HG03469 (cell line): ENCODE results near the gene NPY4R.
"Not testable (repeated sequence)": the region's sequence is repeated elsewhere in the genome, so short reads cannot be mapped to it uniquely, and the experiment has no call there.

Experiments
- ATAC-seq: cut with Tn5 transposase; IDR thresholded peaks from one replicate; pipeline ENCODE4 v1.9.1; 2021; ENCODE audit warnings: mild to moderate bottlenecking, moderate library complexity, moderate number of reproducible peaks; ENCODE audit not compliant: unreplicated experiment

The NPY4R gene

DNA sequence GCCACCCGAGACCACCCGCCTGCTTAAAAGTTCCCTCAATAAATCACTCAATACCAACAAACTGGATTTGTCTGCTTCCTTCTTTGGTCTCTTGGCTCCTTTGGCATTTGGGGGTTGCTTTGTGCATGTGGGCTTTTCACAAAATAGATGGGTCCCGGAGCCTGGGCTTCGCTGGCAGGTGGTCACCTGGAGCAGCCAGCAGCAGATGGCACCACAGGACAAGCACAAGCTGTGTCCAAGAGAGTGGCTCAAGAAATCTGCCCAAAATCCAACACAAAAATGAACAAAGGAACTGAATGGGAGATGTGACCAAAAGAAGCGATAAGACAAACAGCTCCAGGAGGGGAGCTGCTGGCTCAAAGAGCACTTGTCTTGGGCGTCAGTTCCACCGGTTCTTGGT lies 6.2 kb downstream of the NPY4R start:
- not testable (repeated sequence) for ATAC-seq

- ATAC-seq: not testable (repeated sequence)
Observed at GRCh38 chr10:46457071-46457470, 8.7 kb downstream of the NPY4R start.

GRCh38 chr10:46455992-46456391 lies 9.8 kb downstream of the NPY4R start:
- not testable (repeated sequence) for ATAC-seq

- not testable (repeated sequence) for ATAC-seq
Observed at GRCh38 chr10:46451365-46451764, 14.4 kb downstream of the NPY4R start.

GRCh38 chr10:46450829-46451228 lies 14.9 kb downstream of the NPY4R start:
- not testable (repeated sequence) for ATAC-seq

DNA sequence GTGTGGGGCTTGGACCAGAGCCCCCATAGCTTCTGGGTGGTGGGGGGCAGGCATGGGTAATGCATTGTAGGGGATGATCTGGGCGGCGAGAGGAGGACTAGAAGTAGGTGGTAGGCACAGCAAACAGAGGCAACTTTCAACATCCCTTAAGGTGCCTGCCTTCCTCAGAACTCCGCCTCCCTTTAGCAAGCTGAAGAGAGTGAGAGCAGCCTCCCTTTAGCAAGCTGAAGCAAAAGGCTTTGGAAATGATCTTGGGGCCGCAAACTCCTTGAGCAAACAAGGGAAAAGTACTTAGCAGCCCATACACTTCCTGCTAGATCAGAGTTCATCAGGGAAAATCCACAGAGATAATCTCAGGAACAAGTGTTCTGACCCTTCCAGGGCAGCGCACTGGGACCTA lies 18.3 kb downstream of the NPY4R start:
- ATAC-seq: not testable (repeated sequence)

- ATAC-seq: not testable (repeated sequence)
Observed at GRCh38 chr10:46445389-46446122, 20.2 kb downstream of the NPY4R start.

DNA sequence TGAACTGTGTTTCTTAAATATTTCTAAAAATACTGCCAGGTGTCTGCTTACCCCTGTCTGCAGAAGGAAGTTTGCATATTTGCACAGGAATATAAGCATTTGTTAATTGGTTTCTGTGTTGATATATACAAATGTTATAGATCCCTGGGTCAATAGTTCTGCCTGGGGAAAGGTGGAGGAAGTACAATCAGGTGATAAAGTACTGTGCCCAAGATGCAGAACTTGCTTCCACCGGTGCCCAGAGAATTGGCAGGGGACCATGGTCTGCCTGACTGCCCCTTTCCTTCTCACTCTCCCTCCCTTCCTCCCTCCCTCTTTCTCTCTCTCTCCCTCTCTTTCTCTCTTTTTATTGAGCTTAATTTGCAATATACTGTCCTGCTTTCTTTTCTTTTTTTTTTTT lies 22.3 kb downstream of the NPY4R start:
- not testable (repeated sequence) for ATAC-seq

DNA sequence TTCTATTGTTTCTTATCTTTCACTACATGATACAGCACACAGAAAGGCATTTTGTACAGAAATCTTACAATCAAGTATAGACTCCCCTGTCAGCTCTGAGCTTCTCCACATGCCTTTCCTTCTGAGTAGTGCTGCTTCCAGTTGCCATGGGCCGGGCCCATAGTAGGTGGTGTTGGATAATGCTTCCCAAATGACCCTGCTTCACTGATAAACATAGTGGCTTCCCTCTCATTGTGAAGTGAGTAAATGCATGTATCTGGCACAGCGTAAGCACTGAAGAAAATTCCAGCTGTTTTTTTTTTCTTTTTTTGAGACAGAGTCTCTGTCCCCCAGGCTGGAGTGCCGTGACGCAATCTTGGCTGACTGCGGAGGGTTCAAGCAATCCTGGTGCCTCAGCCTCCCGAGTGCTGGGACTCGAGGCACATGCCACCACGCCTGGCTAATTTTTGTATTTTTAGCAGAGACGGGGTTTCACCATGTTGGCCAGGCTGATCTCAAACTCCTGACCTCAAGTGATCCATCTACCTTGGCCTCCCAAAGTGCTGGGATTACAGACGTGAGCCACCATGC lies 23.0 kb downstream of the NPY4R start:
- ATAC-seq: not testable (repeated sequence)

DNA sequence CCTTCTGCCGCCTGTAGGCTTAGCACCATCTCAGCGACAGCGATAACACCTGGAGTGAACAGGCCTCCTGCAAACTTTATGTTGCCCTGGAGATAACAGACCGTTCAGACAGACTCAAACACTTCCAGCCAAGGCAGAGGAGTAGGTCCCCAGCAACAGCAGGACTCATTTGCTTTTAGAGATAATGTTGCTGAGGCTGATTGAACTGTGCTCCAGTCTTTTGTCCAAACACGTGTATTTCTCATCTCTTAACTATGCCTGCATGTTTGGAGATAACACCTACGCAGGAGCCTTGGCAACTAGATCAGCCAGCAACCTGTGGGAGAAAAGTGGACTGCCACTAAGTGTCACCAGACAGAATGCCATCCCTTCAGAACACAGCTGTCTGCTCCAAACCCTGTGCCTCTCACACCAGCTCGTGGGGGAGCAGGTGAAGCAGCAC lies 23.9 kb downstream of the NPY4R start:
- ATAC-seq: not testable (repeated sequence)

DNA sequence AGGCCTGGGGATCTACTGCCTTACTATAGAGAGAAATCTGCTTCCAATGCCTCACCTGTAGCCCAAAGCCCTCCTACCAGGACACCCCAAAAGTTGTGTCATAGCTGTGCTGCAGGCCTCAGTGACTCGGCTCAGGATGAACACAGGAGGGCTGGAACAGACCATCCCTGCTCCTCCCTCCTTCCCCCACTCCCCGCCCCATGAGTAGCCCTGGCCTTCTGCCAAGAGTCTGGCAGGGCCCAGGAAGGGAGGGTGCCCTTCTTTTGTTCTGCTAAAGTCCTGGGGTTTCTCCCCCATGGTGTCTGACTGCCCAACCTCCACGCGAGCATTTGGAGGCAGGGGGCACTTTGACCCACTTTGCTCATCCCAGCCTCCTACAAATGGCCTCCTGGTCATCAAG lies 24.8 kb downstream of the NPY4R start:
- not testable (repeated sequence) for ATAC-seq

DNA sequence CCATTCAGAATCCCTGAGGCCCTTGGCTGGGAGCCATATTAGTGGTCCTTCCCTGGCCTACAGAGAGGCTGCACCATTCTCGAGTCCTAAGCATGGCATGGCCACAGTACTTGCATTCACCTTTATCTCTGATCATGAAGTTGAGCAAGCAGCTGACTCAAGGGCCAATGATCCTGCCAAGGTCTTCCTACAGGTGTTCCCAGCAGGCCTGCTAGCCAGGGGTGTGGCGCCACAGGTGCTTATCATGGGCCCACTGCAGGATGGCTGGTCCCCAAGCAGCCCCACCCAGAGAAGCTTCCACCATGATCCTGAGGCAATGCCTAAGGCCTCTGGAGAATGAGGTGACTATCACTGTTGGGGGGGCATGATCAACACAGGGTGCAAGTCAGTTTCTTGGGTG lies 42.2 kb downstream of the NPY4R start:
- not testable (repeated sequence) for ATAC-seq

- not testable (repeated sequence) for ATAC-seq
Observed at GRCh38 chr10:46419570-46420379, 46.0 kb downstream of the NPY4R start.

- not testable (repeated sequence) for ATAC-seq
Observed at GRCh38 chr10:46418283-46418682, 47.5 kb downstream of the NPY4R start.

- not testable (repeated sequence) for ATAC-seq
Observed at GRCh38 chr10:46415291-46415690, 50.5 kb downstream of the NPY4R start.

- not testable (repeated sequence) for ATAC-seq
Observed at GRCh38 chr10:46412665-46413064, 53.1 kb downstream of the NPY4R start.

GRCh38 chr10:46411123-46411522 lies 54.6 kb downstream of the NPY4R start:
- not testable (repeated sequence) for ATAC-seq
